ENCODE results near the gene ADSL.

Gene ADSL

DNA sequence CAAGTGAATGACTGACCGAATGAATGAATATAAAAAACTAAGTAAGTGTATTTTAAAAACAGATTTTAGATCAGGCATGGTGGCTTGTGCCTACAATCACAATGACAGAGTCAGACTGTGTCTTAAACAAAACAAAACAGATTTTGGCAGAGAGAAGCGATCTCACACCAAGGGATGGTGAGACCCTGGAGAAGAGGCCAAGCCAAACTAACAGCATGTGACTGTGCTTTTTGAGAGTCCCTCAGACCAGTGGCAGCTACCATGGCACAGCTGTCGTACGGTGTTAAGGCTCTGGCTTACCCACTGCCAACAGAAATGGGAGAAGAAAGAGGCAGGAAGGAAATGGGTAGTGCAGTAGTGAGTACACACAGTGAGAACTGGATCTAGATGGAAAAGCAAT, 84.7 kb downstream of the ADSL start:
- DNase-seq, result no peak
- H3K9me2 ChIP-seq (replicated peaks; ENCODE audit: insufficient read depth, low read length), result no peaks in the 10 kb centered on the region
- H3K36me3 ChIP-seq (replicated peaks; ENCODE audit: insufficient read depth, low read length), result no peaks in the 10 kb centered on the region
- no peaks in the 10 kb centered on the region for H4K20me1 ChIP-seq (ENCODE audit: insufficient read depth, low read length)
- H2AFZ ChIP-seq (ENCODE audit: low read length), result no peak overlapping the region
- TF ChIP-seq, protein P1, sequence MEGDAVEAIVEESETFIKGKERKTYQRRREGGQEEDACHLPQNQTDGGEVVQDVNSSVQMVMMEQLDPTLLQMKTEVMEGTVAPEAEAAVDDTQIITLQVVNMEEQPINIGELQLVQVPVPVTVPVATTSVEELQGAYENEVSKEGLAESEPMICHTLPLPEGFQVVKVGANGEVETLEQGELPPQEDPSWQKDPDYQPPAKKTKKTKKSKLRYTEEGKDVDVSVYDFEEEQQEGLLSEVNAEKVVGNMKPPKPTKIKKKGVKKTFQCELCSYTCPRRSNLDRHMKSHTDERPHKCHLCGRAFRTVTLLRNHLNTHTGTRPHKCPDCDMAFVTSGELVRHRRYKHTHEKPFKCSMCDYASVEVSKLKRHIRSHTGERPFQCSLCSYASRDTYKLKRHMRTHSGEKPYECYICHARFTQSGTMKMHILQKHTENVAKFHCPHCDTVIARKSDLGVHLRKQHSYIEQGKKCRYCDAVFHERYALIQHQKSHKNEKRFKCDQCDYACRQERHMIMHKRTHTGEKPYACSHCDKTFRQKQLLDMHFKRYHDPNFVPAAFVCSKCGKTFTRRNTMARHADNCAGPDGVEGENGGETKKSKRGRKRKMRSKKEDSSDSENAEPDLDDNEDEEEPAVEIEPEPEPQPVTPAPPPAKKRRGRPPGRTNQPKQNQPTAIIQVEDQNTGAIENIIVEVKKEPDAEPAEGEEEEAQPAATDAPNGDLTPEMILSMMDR (IDR thresholded peaks at IDR 0.05; ENCODE audit: low read length), result no peak
- TF ChIP-seq EZH2phosphoT487 (IDR thresholded peaks at IDR 0.05; ENCODE audit: low read length) (no peak), EZH2 (optimal IDR thresholded peaks at IDR 0.05; ENCODE audit: low read depth, low read length) (no peak)
- no peaks in the 10 kb centered on the region for H3K9me3 ChIP-seq (replicated peaks; ENCODE audit: insufficient read depth, low read length)
- H3K4me1 ChIP-seq (ENCODE audit: low read length), result peaks cover 12% of the 10 kb centered on the region
- H3K79me2 ChIP-seq (ENCODE audit: low read length), result peaks cover 8% of the 10 kb centered on the region
- no peaks in the 10 kb centered on the region for H3K27me3 ChIP-seq (replicated peaks; ENCODE audit: insufficient read depth, low read length)
- H3F3A ChIP-seq (ENCODE audit: insufficient read depth, low read length), result peaks cover 14% of the 10 kb centered on the region
- no peak overlapping the region for H3K9ac ChIP-seq (ENCODE audit: low read length)
- H3K27ac ChIP-seq (ENCODE audit: low read length), result no peak overlapping the region
- H3K4me3 ChIP-seq (ENCODE audit: low read length), result no peak overlapping the region
- H3K4me2 ChIP-seq (ENCODE audit: low read depth, low read length), result no peak overlapping the region

DNA sequence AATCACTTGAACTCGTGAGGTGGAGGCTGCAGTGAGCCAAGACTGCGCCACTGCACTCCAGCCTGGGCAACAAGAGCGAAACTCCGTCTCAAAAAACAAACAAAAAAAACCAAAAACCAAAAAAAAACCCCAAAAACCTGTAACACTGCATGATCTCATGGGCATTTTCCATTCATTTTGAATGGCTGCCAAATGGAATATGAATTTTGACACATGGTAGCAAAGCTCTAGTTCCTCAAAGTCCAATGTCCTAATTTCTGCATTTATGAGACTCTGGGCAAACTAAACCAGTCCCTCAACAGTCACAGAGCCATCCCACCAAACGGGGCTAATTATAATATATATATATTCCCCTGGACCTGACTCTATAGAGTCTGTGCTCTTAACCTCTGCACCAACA, 85.9 kb downstream of the ADSL start:
- Histone ChIP-seq H3K27me3 (replicated peaks; ENCODE audit: insufficient read depth, low read length) (no peaks in the 10 kb centered on the region), H3K27ac (ENCODE audit: low read length) (no peak overlapping the region), H3K9ac (ENCODE audit: low read length) (no peak overlapping the region), H3K36me3 (replicated peaks; ENCODE audit: insufficient read depth, low read length) (no peaks in the 10 kb centered on the region), H3K4me1 (ENCODE audit: low read length) (peaks cover 21% of the 10 kb centered on the region), H3K4me2 (ENCODE audit: low read depth, low read length) (no peak overlapping the region), H3K9me3 (replicated peaks; ENCODE audit: insufficient read depth, low read length) (no peaks in the 10 kb centered on the region), H3K79me2 (ENCODE audit: low read length) (peaks cover 8% of the 10 kb centered on the region), H4K20me1 (ENCODE audit: insufficient read depth, low read length) (no peaks in the 10 kb centered on the region), H3F3A (ENCODE audit: insufficient read depth, low read length) (peaks cover 25% of the 10 kb centered on the region), H2AFZ (ENCODE audit: low read length) (no peak overlapping the region), H3K4me3 (ENCODE audit: low read length) (no peak overlapping the region), H3K9me2 (replicated peaks; ENCODE audit: insufficient read depth, low read length) (no peaks in the 10 kb centered on the region)
- TF ChIP-seq EZH2 (optimal IDR thresholded peaks at IDR 0.05; ENCODE audit: low read depth, low read length) (no peak), EZH2phosphoT487 (IDR thresholded peaks at IDR 0.05; ENCODE audit: low read length) (no peak)
- TF ChIP-seq, protein P1 (IDR thresholded peaks at IDR 0.05; ENCODE audit: low read length), result no peak
- DNase-seq, result no peak

DNA sequence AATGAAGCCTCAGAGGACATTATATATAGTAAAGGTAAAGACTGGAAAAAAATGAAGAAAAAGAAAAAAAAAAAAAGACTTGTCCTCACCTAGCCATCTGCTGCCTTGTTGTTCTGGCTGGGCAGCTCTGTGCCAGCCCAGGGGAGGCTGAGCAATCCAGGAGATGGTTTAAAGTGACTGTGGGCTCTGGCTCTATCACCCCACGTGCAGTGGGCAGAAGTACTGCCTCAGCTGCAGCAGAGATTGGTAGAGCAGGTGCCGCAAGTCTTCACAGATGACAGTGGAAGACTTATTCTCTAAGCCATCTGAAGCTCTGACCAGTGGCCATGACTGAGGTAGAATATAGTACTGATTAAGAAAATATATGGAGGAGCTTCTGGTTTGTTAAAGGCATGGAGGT, 86.3 kb downstream of the ADSL start:
- H2AFZ ChIP-seq (ENCODE audit: low read length), result no peak overlapping the region
- H4K20me1 ChIP-seq (ENCODE audit: insufficient read depth, low read length), result no peaks in the 10 kb centered on the region
- peaks cover 8% of the 10 kb centered on the region for H3K79me2 ChIP-seq (ENCODE audit: low read length)
- TF ChIP-seq EZH2phosphoT487 (IDR thresholded peaks at IDR 0.05; ENCODE audit: low read length), result no peak
- TF ChIP-seq, protein P1 (IDR thresholded peaks at IDR 0.05; ENCODE audit: low read length), result no peak
- TF ChIP-seq EZH2 (optimal IDR thresholded peaks at IDR 0.05; ENCODE audit: low read depth, low read length), result no peak
- no peaks in the 10 kb centered on the region for H3K9me3 ChIP-seq (replicated peaks; ENCODE audit: insufficient read depth, low read length)
- no peaks in the 10 kb centered on the region for H3K9me2 ChIP-seq (replicated peaks; ENCODE audit: insufficient read depth, low read length)
- no peak overlapping the region for H3K9ac ChIP-seq (ENCODE audit: low read length)
- no peak overlapping the region for H3K27ac ChIP-seq (ENCODE audit: low read length)
- peaks cover 25% of the 10 kb centered on the region for H3K4me1 ChIP-seq (ENCODE audit: low read length)
- no peak for DNase-seq
- no peak overlapping the region for H3K4me2 ChIP-seq (ENCODE audit: low read depth, low read length)
- H3K36me3 ChIP-seq (replicated peaks; ENCODE audit: insufficient read depth, low read length), result no peaks in the 10 kb centered on the region
- no peak overlapping the region for H3K4me3 ChIP-seq (ENCODE audit: low read length)
- no peaks in the 10 kb centered on the region for H3K27me3 ChIP-seq (replicated peaks; ENCODE audit: insufficient read depth, low read length)
- peaks cover 30% of the 10 kb centered on the region for H3F3A ChIP-seq (ENCODE audit: insufficient read depth, low read length)
